H1 (cell line): ENCODE data around the gene COL4A2. TPM values are rescaled to one million over a fixed set of nuclear protein-coding genes. Genes with fewer than 3 reads are reported as not detected.

Experiments
- GABPA ChIP-seq: IDR thresholded peaks from 2 replicates; pipeline ENCODE4 v1.6.1; 2011; ENCODE audit warnings: mild to moderate bottlenecking, low read length, moderate library complexity, borderline replicate concordance; ENCODE audit not compliant: insufficient read depth
- GTF2F1 ChIP-seq: IDR thresholded peaks from 2 replicates; pipeline ENCODE4 v1.6.1; 2012; ENCODE audit warnings: low read depth, low read length, improper control_type of control experiment, borderline replicate concordance
- JUND ChIP-seq: IDR thresholded peaks from 2 replicates; pipeline ENCODE4 v1.6.1; 2011; ENCODE audit warnings: mild to moderate bottlenecking, improper control_type of control experiment, low read length
- NANOG ChIP-seq: IDR thresholded peaks from 2 replicates; pipeline ENCODE4 v1.6.1; 2011; ENCODE audit warnings: low read length, low read depth, mild to moderate bottlenecking, inconsistent platforms; ENCODE audit not compliant: insufficient read depth, poor library complexity, severe bottlenecking
- RBBP5 ChIP-seq: IDR thresholded peaks from 2 replicates; pipeline ENCODE4 v1.7.1; 2012; ENCODE audit warnings: low read depth, mild to moderate bottlenecking, inconsistent platforms, low read length, moderate library complexity, borderline replicate concordance
- RFX5 ChIP-seq: IDR thresholded peaks from 2 replicates; pipeline ENCODE4 v1.6.1; 2011; ENCODE audit warnings: low read depth, low read length, improper control_type of control experiment, borderline replicate concordance
- polyA plus RNA-seq, 7 experiments: library from polyadenylated mRNA; depleted of rRNA in 3 of 7; stranded (reverse) in 5 of 7; unstranded in 2 of 7; fragments of >200 nt in 5 of 7; fragments of 200-250 nt in 2 of 7; gene quantifications; 1 replicate in 5 of 7; 2 replicates in 1 of 7; 4 replicates in 1 of 7; pipeline versions ENCODE4 v1.2.1 to v1.2.3, GENCODE V29; 2011 to 2013; ENCODE audit warnings: missing spikeins in 2 of 7, mixed read lengths in 2 of 7
- total RNA-seq: library from RNA; stranded (reverse); fragmentation: NEBNext Ultra II Directional; extraction: Animal tissue kit (Norgen Biotek cat#: 25700); gene quantifications from 2 replicates; pipeline ENCODE4 v1.2.1, GENCODE V29; 2021

The COL4A2 gene
- total and polyA plus RNA-seq, 2 of the 8 experiments (the other 6 are each of a cell fraction or from before 2014, with no cell fraction given) = 80.4 to 87.3 TPM

DNA sequence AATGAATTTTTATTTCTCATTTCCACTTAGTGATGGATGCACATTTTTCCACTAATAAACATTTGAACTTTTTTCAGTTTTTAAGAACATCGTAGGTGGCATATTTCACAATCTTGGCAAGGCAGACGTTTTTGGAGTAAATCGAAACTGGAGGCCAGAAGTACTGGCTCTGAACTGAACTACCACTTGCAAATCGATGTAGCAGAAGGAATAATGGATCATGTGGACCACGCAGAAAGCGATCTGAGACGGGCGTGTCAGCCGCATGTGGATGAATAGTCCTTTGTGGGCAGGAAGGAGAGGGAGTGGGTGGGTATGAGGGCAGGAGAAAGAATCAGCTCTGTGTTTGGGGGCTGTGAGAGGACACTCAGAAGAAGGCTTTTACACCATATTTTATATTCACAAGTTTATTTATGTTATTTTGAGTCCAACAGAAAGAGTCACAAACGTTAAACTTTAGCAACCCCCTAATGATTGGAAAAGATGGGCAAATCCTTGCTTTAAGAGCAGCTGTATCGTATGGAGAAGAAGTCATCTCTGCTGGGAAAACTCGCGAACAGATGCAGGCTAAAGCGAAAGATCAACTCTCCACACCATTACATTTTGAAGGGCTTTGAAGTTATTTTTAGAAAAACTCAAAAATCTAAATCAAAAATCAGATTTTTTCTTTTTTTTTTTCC, 90.5 kb downstream of the COL4A2 start (continued):
- TF ChIP-seq GABPA (no peak), RBBP5 (no peak), JUND (no peak), NANOG (no peak), GTF2F1 (no peak), RFX5 (no peak)
